Activated naive CD4-positive, alpha-beta T cell treated with anti-CD3 and anti-CD28 coated beads, Interleukin-2, amount 50 U/mL, for 72 hours (primary cell): ENCODE results near the gene DHRS2. TPM values are rescaled to one million over a fixed set of nuclear protein-coding genes. Genes with fewer than 3 reads are reported as not detected.

Experiments used
- ATAC-seq, 2 donors: fragments of 150-1000 bp; cut with Tn5 transposase; 2 replicates each; pipeline ENCODE4 v1.10.0; 2021; ENCODE audit warnings: mild to moderate bottlenecking in 2 of 2, moderate library complexity in 2 of 2
- DNase-seq, 2 donors: peaks; one replicate each; pipeline ENCODE4 v3.0.0; 2021 to 2022; ENCODE audit warnings: low spot score in 2 of 2
- H3K27ac Mint-ChIP-seq, 2 donors: one replicate each; pipeline ENCODE4 v1.8.0; 2022; ENCODE audit warnings: mild to moderate bottlenecking in 2 of 2, mixed read lengths in 2 of 2
- H3K36me3 Mint-ChIP-seq, 2 donors: one replicate each; pipeline ENCODE4 v1.8.0; 2022; ENCODE audit warnings: mixed read lengths in 2 of 2
- H3K9me3 Mint-ChIP-seq, 2 donors: one replicate each; pipeline ENCODE4 v1.8.0; 2022; ENCODE audit warnings: mixed read lengths in 2 of 2
- total RNA-seq, 2 donors: library from RNA; stranded (reverse); gene quantifications; one replicate each; pipeline ENCODE4 v1.2.3, GENCODE V29; 2022

The DHRS2 gene
- total RNA-seq, 2 donors from 2014 or later: 1.1 to 1.3 TPM

DNA sequence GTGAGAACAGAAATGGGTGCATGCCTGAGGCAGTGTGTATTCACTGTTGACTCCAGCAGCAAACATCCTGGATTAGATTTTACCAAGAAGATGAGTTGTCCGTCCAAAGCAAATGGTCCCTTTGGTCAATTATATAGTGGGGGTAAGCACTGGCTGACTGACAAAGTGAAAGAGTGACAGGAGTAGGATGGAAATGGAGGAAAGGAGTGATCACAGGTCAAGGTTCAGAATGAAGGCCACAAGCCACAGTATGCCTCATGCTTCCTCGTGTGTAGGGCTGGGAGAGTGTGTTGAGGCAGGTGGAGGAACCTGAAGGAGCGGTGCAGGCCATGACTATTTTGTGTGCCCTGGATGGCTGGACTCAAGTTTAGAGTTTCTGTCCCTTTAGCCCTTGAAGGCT is 14.3 kb downstream of the DHRS2 start:
- ATAC-seq: no peak
- peaks cover 0 to 3% of the 10 kb centered on the region in 2 donors for H3K9me3 Mint-ChIP-seq
- no peak overlapping the region for H3K27ac Mint-ChIP-seq
- DNase-seq: no peak
- no peaks in the 10 kb centered on the region for H3K36me3 Mint-ChIP-seq

DNA sequence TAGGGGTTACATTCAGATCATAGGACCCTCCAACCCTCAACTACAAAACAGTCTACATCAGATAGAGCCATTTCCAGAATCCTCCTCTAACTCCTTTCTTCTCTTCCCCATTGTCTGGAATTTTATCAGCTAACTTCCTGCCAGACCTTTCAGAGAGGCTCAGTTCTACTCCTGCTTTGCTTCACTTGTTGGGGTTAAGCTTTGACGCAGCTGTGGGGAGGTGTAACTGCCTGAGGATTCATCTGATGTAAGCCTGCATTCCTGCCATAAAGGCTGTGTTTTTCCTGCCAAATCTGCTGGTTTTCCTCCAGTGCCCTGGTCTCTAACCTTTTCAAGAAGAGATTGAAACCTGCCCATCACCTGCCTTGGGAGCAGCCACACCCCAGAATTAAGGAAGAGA is 16.9 kb downstream of the DHRS2 start:
- Mint-ChIP-seq H3K27ac (no peak overlapping the region), H3K36me3 (no peaks in the 10 kb centered on the region), H3K9me3 (peaks cover 0 to 3% of the 10 kb centered on the region in 2 donors)
- ATAC-seq: no peak
- DNase-seq: no peak

DNA sequence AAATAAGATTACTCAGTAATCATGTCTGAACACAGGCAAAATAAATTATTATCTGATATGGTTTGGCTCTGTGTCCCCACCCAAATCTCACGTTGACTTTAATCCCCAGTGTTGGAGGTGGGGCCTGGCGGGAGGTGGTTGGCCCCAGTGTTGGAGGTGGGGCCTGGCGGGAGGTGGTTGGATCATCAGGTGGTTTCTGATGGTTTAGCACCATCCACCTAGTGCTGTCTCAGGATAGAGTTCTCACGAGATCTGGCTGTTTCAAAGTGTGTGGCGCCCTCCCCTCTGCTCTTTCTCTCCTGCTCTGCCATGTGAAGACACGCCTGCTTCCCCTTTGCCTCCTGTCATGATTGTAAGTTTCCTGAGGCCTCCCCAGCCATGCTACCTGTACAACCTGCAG is 18.1 kb downstream of the DHRS2 start:
- H3K27ac Mint-ChIP-seq: peak overlapping the region in 1 of 2 donors; percentile 45
- DNase-seq (no peak), ATAC-seq (no peak)
- peaks cover 0 to 3% of the 10 kb centered on the region in 2 donors for H3K9me3 Mint-ChIP-seq
- no peaks in the 10 kb centered on the region for H3K36me3 Mint-ChIP-seq

DNA sequence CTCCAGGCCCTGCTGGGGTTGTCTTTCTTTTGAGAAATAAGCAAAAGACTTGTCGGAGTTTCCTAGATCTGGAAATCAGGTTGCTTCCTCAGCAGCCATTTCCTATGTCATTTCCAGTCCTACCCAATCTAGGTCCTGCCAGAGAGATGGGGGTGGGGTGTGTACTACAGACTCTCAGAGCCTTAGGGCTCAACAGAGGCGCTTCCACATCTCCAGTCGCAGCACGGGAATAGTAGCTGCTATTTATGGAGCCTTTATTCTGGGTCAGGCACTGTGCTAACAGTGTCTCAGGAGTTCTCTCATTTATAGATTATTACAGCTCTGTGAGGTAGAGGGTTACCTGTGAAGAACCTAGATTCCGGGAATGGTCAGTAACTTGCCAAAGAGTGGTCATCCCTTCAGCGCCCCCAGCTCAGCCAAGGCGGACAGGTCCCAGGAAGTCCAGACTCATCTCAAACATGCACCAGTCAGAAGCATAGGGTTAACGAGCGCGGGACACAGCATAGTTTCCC is 21.9 kb downstream of the DHRS2 start:
- Mint-ChIP-seq H3K36me3 (no peaks in the 10 kb centered on the region), H3K9me3 (peaks cover 0 to 3% of the 10 kb centered on the region in 2 donors), H3K27ac (no peak overlapping the region)
- no peak for DNase-seq
- ATAC-seq: no peak

DNA sequence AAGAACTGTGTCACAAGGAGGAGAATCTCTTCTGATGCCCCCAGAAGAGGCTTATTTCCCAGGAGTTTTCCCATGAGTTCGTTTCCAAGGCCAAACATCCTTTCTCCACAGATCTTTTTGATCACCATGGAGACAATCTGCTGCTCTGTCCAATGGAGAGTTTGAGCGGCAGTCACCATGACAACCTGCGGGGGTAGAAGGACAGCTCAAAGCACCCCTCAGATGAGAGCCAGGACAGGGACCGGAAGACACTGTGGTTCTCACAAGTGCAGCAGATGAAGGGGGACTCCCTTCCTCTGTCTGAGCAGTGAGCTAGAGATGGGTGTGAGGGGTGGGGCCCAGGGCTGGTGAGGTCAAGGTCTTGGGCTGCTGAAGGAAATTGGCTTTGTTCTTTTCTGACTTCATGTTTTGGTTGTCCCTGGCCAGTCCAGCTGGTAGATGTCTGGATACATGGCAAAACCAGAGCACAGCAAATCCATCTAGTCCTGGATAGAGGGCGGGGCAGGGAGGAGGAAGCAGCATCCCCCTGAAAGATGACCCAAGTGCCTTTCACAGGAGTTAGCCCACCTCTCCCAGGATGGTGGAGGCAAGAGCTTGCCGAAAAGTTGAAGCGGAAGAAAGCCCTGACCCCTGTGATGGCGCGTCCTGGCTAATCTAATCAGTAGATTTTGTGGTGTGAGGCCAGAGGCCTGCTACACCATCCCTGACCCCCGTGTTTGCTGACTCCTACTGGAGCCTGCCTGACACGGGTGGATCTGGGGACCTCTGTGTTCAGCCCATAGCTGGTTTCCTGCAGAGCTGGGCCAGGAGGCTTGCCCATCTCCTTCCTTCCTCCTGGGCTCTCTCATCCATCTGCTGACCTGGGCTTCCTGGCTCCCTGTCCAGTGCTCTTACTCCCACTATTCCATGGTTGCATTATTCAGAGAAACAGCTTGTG is 24.4 kb downstream of the DHRS2 start:
- H3K27ac Mint-ChIP-seq: no peak overlapping the region
- no peaks in the 10 kb centered on the region for H3K36me3 Mint-ChIP-seq
- H3K9me3 Mint-ChIP-seq: no peaks in the 10 kb centered on the region
- peak; percentile 28 to 49 for ATAC-seq
- no peak for DNase-seq

DNA sequence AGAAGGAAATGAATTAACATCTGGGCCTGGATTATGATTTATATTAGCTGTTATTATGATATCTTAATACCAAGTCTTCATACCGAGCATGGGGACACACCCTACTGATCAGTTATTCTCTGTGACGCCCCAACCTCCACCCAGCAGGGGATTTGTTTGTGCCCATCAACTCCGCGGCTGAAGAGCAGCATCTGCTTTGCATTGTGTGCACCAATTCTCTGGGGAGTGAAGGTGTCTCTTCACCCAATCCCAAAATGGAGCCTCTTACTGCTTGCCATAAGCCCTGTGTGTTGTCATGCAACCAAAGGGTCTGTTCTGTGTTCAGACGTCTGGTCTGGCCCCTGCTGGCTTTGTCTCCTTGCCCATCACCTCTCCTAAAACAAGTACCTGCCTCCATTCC is 25.4 kb downstream of the DHRS2 start:
- no peaks in the 10 kb centered on the region for H3K9me3 Mint-ChIP-seq

DNA sequence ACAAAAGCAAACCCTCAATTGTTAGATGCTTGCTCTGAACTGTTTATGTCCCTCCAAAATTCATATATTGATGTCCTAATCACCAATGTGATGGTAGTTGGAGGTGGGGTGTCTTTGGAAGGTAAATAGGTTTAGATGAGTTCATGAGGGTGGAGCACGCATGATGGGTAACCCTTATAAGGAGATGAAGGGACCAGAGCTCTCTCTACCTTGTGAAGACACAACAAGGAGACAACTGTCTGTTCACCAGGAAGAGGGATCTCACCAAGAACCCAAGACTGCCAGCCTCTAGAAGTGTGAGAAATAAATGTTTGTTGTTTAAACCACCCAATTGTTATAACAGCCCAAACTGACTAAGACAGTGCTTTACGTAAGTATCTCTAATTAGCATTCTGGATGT is 27.0 kb downstream of the DHRS2 start:
- H3K27ac Mint-ChIP-seq: no peak overlapping the region
- ATAC-seq (no peak), DNase-seq (no peak)
- no peaks in the 10 kb centered on the region for H3K9me3 Mint-ChIP-seq
- no peaks in the 10 kb centered on the region for H3K36me3 Mint-ChIP-seq

More for the DNA sequence above, 25.4 kb downstream of the DHRS2 start:
- Mint-ChIP-seq H3K36me3 (no peaks in the 10 kb centered on the region), H3K27ac (no peak overlapping the region)
- DNase-seq: no peak
- no peak for ATAC-seq

DNA sequence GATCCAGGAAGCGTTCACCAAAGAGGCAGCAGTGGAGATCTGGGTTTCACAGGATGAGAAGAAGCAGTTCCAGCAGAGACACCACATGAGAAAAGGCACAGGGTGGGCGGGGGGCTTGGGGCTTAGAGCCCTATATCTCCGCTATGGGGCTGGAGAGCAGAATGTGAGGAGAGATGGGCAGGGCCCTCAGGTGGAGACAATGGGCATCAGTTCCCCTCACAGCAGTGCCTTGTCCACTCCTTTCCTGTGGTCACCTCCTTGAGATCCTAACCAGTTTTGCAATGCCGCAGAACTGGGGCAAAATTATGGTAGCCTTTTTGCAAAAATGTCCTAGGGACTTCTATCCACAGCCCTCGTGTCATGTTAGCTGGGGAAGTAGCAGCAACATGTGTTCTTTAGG is 27.5 kb downstream of the DHRS2 start:
- DNase-seq (no peak), ATAC-seq (no peak)
- no peaks in the 10 kb centered on the region for H3K36me3 Mint-ChIP-seq
- no peaks in the 10 kb centered on the region for H3K9me3 Mint-ChIP-seq
- H3K27ac Mint-ChIP-seq: no peak overlapping the region

GRCh38 chr14:23664207-23664885 is 28.2 kb downstream of the DHRS2 start:
- ATAC-seq (no peak), DNase-seq (no peak)
- Mint-ChIP-seq H3K36me3 (no peaks in the 10 kb centered on the region), H3K9me3 (no peaks in the 10 kb centered on the region), H3K27ac (no peak overlapping the region)

- H3K27ac Mint-ChIP-seq: no peak overlapping the region
- no peaks in the 10 kb centered on the region for H3K9me3 Mint-ChIP-seq
- ATAC-seq (no peak), DNase-seq (no peak)
- no peaks in the 10 kb centered on the region for H3K36me3 Mint-ChIP-seq
Observed at GRCh38 chr14:23665302-23666016, 29.3 kb downstream of the DHRS2 start.

- no peak overlapping the region for H3K27ac Mint-ChIP-seq
- no peaks in the 10 kb centered on the region for H3K9me3 Mint-ChIP-seq
- DNase-seq (no peak), ATAC-seq (no peak)
- no peaks in the 10 kb centered on the region for H3K36me3 Mint-ChIP-seq
Observed at GRCh38 chr14:23667134-23667533, 31.0 kb downstream of the DHRS2 start.

DNA sequence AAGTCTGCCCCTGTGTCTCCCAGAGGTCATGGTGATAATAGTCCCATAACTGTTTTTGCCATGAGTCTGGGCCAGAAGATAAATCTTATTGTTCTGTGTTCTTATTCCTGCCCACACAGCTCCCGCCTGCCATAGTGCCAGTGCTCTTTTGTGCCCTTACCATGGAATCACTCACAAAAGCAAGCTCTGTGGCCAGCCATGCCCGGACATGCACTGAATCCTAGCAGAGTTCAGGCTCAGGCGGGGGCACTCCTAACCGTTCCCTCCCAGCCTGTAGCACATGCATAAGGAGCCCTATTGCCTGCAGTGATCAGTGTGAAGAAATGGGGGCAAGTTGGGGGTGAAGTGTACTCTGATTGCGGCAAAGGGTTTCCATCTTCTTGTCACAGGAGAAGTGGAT is 33.3 kb downstream of the DHRS2 start:
- no peak for DNase-seq
- Mint-ChIP-seq H3K9me3 (no peaks in the 10 kb centered on the region), H3K27ac (no peak overlapping the region), H3K36me3 (no peaks in the 10 kb centered on the region)
- ATAC-seq: no peak

DNA sequence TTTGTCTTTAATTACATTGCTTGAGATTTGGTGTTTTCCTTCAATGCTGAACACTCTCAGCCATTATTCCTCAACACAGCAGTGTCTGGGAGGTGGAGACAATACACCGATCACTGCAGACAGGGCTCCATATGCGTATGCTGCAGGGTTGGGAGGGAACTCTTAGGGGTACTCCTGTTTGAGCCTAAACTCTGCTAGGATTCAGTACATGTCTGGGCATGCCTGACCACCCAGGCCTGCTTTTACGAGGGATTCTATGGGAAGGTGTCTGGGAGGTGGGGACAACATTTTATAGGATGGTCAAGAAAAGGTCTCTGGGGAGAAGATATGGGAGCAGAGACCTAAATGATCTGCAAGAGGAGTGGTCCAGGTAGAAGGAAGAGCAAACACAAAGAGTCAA is 34.3 kb downstream of the DHRS2 start:
- Mint-ChIP-seq H3K9me3 (no peaks in the 10 kb centered on the region), H3K36me3 (no peaks in the 10 kb centered on the region), H3K27ac (peak overlapping the region in 1 of 2 donors; percentile 46)
- DNase-seq: no peak
- no peak for ATAC-seq

DNA sequence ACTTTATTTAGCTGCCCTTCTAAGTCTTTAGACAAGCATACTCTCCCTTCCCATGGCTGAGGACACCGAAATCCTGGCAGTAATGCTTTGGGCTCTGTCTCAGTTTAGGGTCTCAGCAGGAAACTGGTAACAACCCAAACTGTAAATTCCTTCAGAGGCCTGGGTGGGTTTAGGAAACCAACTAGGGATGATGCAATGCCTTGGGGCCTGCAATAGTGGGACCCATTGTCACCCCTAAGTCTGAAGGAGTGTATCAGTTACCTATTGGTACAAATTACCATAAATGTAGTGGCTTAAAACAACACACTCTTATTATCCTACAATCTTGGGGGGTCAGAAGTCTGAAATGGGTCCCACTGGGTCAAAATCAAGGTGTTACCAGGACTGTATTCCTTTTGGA is 36.0 kb downstream of the DHRS2 start:
- no peak for ATAC-seq

GRCh38 chr14:23675337-23675736 is 39.2 kb downstream of the DHRS2 start:
- DNase-seq (no peak), ATAC-seq (no peak)
- Mint-ChIP-seq H3K9me3 (no peaks in the 10 kb centered on the region), H3K27ac (no peak overlapping the region), H3K36me3 (no peaks in the 10 kb centered on the region)

More for the DNA sequence above, 36.0 kb downstream of the DHRS2 start:
- Mint-ChIP-seq H3K27ac (no peak overlapping the region), H3K9me3 (no peaks in the 10 kb centered on the region), H3K36me3 (no peaks in the 10 kb centered on the region)
- DNase-seq: no peak

DNA sequence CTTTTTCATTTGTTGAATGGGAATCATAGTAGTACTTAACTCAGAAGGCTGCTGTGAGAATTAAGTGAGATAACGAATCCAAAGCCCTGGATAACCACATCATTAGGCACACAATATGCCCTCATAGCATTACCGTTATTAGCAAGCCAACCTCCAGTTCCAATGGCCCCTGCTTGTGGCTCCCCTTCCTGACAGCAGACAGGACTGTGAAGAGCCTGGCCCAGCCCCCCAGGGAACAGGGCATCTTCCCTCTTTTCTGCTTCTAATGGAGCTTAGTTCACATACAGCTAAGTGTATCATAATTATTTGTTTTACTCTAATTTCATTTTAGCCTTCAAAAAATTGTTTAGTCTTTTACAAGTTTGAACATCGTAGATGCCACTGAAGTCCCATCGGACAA is 39.7 kb downstream of the DHRS2 start:
- ATAC-seq (no peak), DNase-seq (no peak)
- no peaks in the 10 kb centered on the region for H3K36me3 Mint-ChIP-seq
- H3K9me3 Mint-ChIP-seq: no peaks in the 10 kb centered on the region
- H3K27ac Mint-ChIP-seq: no peak overlapping the region

- Mint-ChIP-seq H3K27ac (no peak overlapping the region), H3K36me3 (no peaks in the 10 kb centered on the region), H3K9me3 (no peaks in the 10 kb centered on the region)
- no peak for ATAC-seq
- no peak for DNase-seq
Observed at GRCh38 chr14:23681337-23681736, 45.2 kb downstream of the DHRS2 start.
